ENCODE measurements around the gene SMAD3.

- TF ChIP-seq GABPA (IDR thresholded peaks at IDR 0.05; ENCODE audit: low read depth): no peak
- TF ChIP-seq REST (IDR thresholded peaks at IDR 0.05; ENCODE audit: insufficient replicate concordance, low read depth): no peak
- no peak for TF ChIP-seq CTCF (IDR thresholded peaks at IDR 0.05; ENCODE audit: insufficient read depth, low read length)
- no peak for TF ChIP-seq POLR2AphosphoS5 (IDR thresholded peaks at IDR 0.05; ENCODE audit: low read depth)
Observed at GRCh38 chr15:67038736-67039135, 26.7 kb upstream of the SMAD3 start.
